Heart left ventricle (tissue), 16 donors: ENCODE data around the gene IMP4. TPM values are rescaled to one million over a fixed set of nuclear protein-coding genes. Genes with fewer than 3 reads are reported as not detected.

Source experiments
- ATAC-seq, 4 donors: fragments of 200-7000 bp; cut with Tn5 transposase; one replicate each; pipeline ENCODE4 v1.9.1; 2020 to 2022; ENCODE audit warnings: moderate library complexity in 4 of 4, mild to moderate bottlenecking in 3 of 4, moderate number of reproducible peaks in 1 of 4
- DNase-seq, 5 donors: peaks; one replicate each; pipeline ENCODE4 v3.0.0-alpha.2; 2020
- H3K27ac ChIP-seq, 12 donors: fragments of 200-600 bp; sonication (generic) in 4 of 12; one replicate each; pipeline versions ENCODE4 v1.5.0 to v1.8.0; 2016 to 2022; ENCODE audit warnings: mild to moderate bottlenecking in 2 of 12
- H3K27me3 ChIP-seq, 9 donors: fragments of 200-600 bp; sonication (generic) in 2 of 9; one replicate each; pipeline versions ENCODE4 v1.5.1 to v1.8.0; 2016 to 2022; ENCODE audit warnings: mild to moderate bottlenecking in 3 of 9
- H3K36me3 ChIP-seq, 9 donors: fragments of 200-600 bp; sonication (generic) in 2 of 9; one replicate each; pipeline versions ENCODE4 v1.5.0 to v1.8.0; 2018 to 2022; ENCODE audit warnings: mild to moderate bottlenecking in 2 of 9
- H3K4me1 ChIP-seq, 12 donors: fragments of 200-600 bp; sonication (generic) in 4 of 12; one replicate each; pipeline versions ENCODE4 v1.5.0 to v1.8.0; 2016 to 2022; ENCODE audit warnings: mild to moderate bottlenecking in 3 of 12
- H3K4me3 ChIP-seq, 12 donors: fragments of 200-600 bp; sonication (generic) in 4 of 12; one replicate each; pipeline versions ENCODE4 v1.5.0 to v1.8.0; 2017 to 2022; ENCODE audit warnings: mild to moderate bottlenecking in 9 of 12, moderate library complexity in 4 of 12
- H3K9me3 ChIP-seq, 12 donors: fragments of 200-600 bp; sonication (generic) in 4 of 12; one replicate each; pipeline versions ENCODE4 v1.5.0 to v1.8.0; 2016 to 2022; ENCODE audit warnings: mild to moderate bottlenecking in 1 of 12
- CTCF ChIP-seq, 12 donors: fragments of 200-600 bp; sonication (generic) in 4 of 12; IDR thresholded peaks; one replicate each; pipeline versions ENCODE4 v1.5.0 to v1.8.0; 2018 to 2022; ENCODE audit warnings: antibody characterized with exemption in 12 of 12, mild to moderate bottlenecking in 5 of 12
- POLR2A ChIP-seq, 2 donors: fragments of 450-650 bp; IDR thresholded peaks; one replicate each; pipeline ENCODE4 v1.6.1; 2017; ENCODE audit warnings: antibody characterized with exemption in 2 of 2, mild to moderate bottlenecking in 2 of 2, moderate library complexity in 2 of 2
- WGBS, 4 donors: extraction: QIAGEN DNeasy Blood & Tissue Kit in 2 of 4; methylation state at CpG; one replicate each; pipeline versions ENCODE4 v1.1.5 to v1.1.7; 2013 to 2018; 5-methylcytosine and 5-hydroxymethylcytosine counted together
- intact Hi-C, 10 donors: fragments of 100-400 bp; cut with DNase I; formaldehyde crosslinking; loops; one replicate each; pipeline versions ENCODE4 v1.11.1 to v1.14.2; 2022
- polyA plus RNA-seq, 2 donors: library from polyadenylated mRNA; stranded (reverse); fragments of 200-250 nt; gene quantifications; one replicate each; pipeline ENCODE4 v1.2.3, GENCODE V29; 2013
- total RNA-seq, 9 donors: library from RNA; depleted of rRNA in 2 of 9; stranded (reverse); fragments of >200 nt in 2 of 9; fragmentation: NEBNext Ultra II Directional in 3 of 9; extraction: Animal tissue kit (Norgen Biotek cat#: 25700) in 3 of 9; gene quantifications; one replicate each; pipeline versions ENCODE4 v1.1.0 to v1.2.4, GENCODE V29; 2016 to 2023
- donor health status: ischemic (EF 13 %, LVEDD 7.1; RV severe dilation, severe dysfunction).
- donor health status: healthy with polysubstance abuse.
- donor health status: DM: no; HTN: yes; CAD: no.
- donor health status: DM: no; HTN: no; CAD: no.
- donor health status: ischemic (EF 25% LVEDD 6.9; RV normal size, moderate dysfunction).
- donor health status: ischemic (EF 25% LVEDD 5.7; RV mildly dilated, moderate dysfunction).
- donor health status: healthy.
- donor health status: DM: yes; HTN: yes; CAD: no.
- donor health status: ischemic (EF 35%, LVEDD 5.7; RV mildly dilated, moderate dysfunction).
- donor health status: nonischemic (EF 11% LVEDD 7.7; RV severe dilation, severe dysfunction).
- donor health status: DM: yes; HTN: yes; CAD: no.
- donor health status: PGD.
- donor health status: ischemic (EF 29% LVEDD 5.4; RV normal size, mild dysfunction).
- donor health status: nonischemic (EF 23%, LVEDD 6.1; RV moderate dilation, normal function).

Gene IMP4
- total and polyA plus RNA-seq, 11 donors: 55.8 to 209 (median 73.7) TPM

GRCh38 chr2:130372833-130373807 lies 30.4 kb downstream of the IMP4 start:
- ATAC-seq (peak in 1 of 4 donors; percentile 2), DNase-seq (no peak)
- Histone ChIP-seq H3K27ac (peak overlapping the region; percentile 84 to 96 (median 90)), H3K4me3 (peak overlapping the region; percentile 57 to 95 (median 86)), H3K9me3 (no peaks in the 10 kb centered on the region), H3K27me3 (no peaks in the 10 kb centered on the region), H3K36me3 (peaks cover 0 to 35% (median 0%) of the 10 kb centered on the region in 9 donors), H3K4me1 (peaks cover 0 to 74% (median 18%) of the 10 kb centered on the region in 12 donors)
- WGBS, 4 donors: 48 to 84% (median 54%) methylated on average over 16 to 24 of the region's 24 CpGs
- TF ChIP-seq CTCF (IDR thresholded peaks at IDR 0.05) (peak in 2 of 12 donors; percentile 29 to 33), POLR2A (IDR thresholded peaks at IDR 0.05) (no peak)
- intact Hi-C loops: loop anchor here in 4 of 10 donors (1.0 to 2.0 kb wide), 4 partner anchors 14 to 30 kb away; partner anchors contain the start of genes IMP4 (in 1 of the 4) and PTPN18 (in 1 of the 4)

- Histone ChIP-seq H3K4me1 (peaks cover 0 to 72% (median 18%) of the 10 kb centered on the region in 12 donors), H3K27ac (peak overlapping the region in 5 of 12 donors; percentile 84 to 92 (median 90)), H3K36me3 (peaks cover 0 to 38% (median 0%) of the 10 kb centered on the region in 9 donors), H3K9me3 (no peaks in the 10 kb centered on the region), H3K4me3 (peak overlapping the region in 4 of 12 donors; percentile 76 to 95 (median 90)), H3K27me3 (no peaks in the 10 kb centered on the region)
- no peak for ATAC-seq
- TF ChIP-seq POLR2A (IDR thresholded peaks at IDR 0.05) (no peak), CTCF (IDR thresholded peaks at IDR 0.05) (no peak)
- intact Hi-C loops: loop anchor here in 3 of 10 donors (2.0 kb wide), 2 partner anchors 13 to 31 kb away; partner anchors contain the start of gene IMP4 (in 1 of the 3)
- WGBS, 4 donors: 86 to 95% (median 90%) methylated on average over 2 to 3 of the region's 3 CpGs
- DNase-seq: no peak
These were observed 31.2 kb downstream of the IMP4 start for GRCh38 chr2:130373808-130374365.

GRCh38 chr2:130374587-130375290 lies 32.0 kb downstream of the IMP4 start:
- WGBS, 4 donors: 76 to 82% (median 80%) methylated on average over 9 of the region's 9 CpGs

More at GRCh38 chr2:130374587-130375290, 32.0 kb downstream of the IMP4 start:
- H3K27me3 ChIP-seq: no peaks in the 10 kb centered on the region
- no peak overlapping the region for H3K27ac ChIP-seq
- intact Hi-C loops: no loop called here
- peaks cover 0 to 39% (median 0%) of the 10 kb centered on the region in 9 donors for H3K36me3 ChIP-seq
- no peak overlapping the region for H3K4me3 ChIP-seq
- ATAC-seq (no peak), DNase-seq (peak in 1 of 5 donors; percentile 15)
- peaks cover 0 to 67% (median 18%) of the 10 kb centered on the region in 12 donors for H3K4me1 ChIP-seq
- H3K9me3 ChIP-seq: no peaks in the 10 kb centered on the region
- TF ChIP-seq POLR2A (IDR thresholded peaks at IDR 0.05) (no peak), CTCF (IDR thresholded peaks at IDR 0.05) (no peak)
